Neuron (in vitro differentiated cells): Measurements from ENCODE around the gene PRRG1.
"Not testable (repeated sequence)": the region's sequence is repeated elsewhere in the genome, so short reads cannot be mapped to it uniquely, and the experiment has no call there.

Experiments used
- H2AFZ ChIP-seq: one replicate; pipeline ENCODE4 v1.6.1; 2013; ENCODE audit warnings: low read depth, mild to moderate bottlenecking, inconsistent platforms, low read length, moderate library complexity
- H3K27me3 ChIP-seq: one replicate; pipeline ENCODE4 v1.6.1; 2013; ENCODE audit warnings: low read length; ENCODE audit not compliant: insufficient read depth
- H3K36me3 ChIP-seq: one replicate; pipeline ENCODE4 v1.6.1; 2013; ENCODE audit warnings: low read length; ENCODE audit not compliant: insufficient read depth
- H3K4me1 ChIP-seq: one replicate; pipeline ENCODE4 v1.6.1; 2013; ENCODE audit warnings: low read length; ENCODE audit not compliant: insufficient read depth
- H3K4me3 ChIP-seq: 2 replicates; pipeline ENCODE4 v1.5.1; 2013; ENCODE audit warnings: mild to moderate bottlenecking, low read length, moderate library complexity
- H3K9me3 ChIP-seq: one replicate; pipeline ENCODE4 v1.6.1; 2013; ENCODE audit warnings: low read length

The PRRG1 gene

GRCh38 chrX:37454537-37455285 is 105.5 kb downstream of the PRRG1 start:
- no peaks in the 10 kb centered on the region for H3K9me3 ChIP-seq
- H3K4me3 ChIP-seq, result no peak overlapping the region
- H2AFZ ChIP-seq, result no peak overlapping the region
- no peaks in the 10 kb centered on the region for H3K27me3 ChIP-seq
- no peaks in the 10 kb centered on the region for H3K4me1 ChIP-seq
- H3K36me3 ChIP-seq, result no peaks in the 10 kb centered on the region

- H3K9me3 ChIP-seq, result no peaks in the 10 kb centered on the region
- no peak overlapping the region for H3K4me3 ChIP-seq
- H3K4me1 ChIP-seq, result no peaks in the 10 kb centered on the region
- no peak overlapping the region for H2AFZ ChIP-seq
- H3K36me3 ChIP-seq, result no peaks in the 10 kb centered on the region
- H3K27me3 ChIP-seq, result no peaks in the 10 kb centered on the region
Observed at GRCh38 chrX:37455381-37455780, 106.2 kb downstream of the PRRG1 start.

GRCh38 chrX:37460285-37460684 is 111.1 kb downstream of the PRRG1 start:
- H3K36me3 ChIP-seq, H3K27me3 ChIP-seq, H3K4me1 ChIP-seq, H3K9me3 ChIP-seq, H2AFZ ChIP-seq, H3K4me3 ChIP-seq: not testable (repeated sequence)

GRCh38 chrX:37462346-37462745 is 113.2 kb downstream of the PRRG1 start:
- no peaks in the 10 kb centered on the region for H3K9me3 ChIP-seq
- H2AFZ ChIP-seq, result no peak overlapping the region
- no peaks in the 10 kb centered on the region for H3K27me3 ChIP-seq
- no peak overlapping the region for H3K4me3 ChIP-seq
- no peaks in the 10 kb centered on the region for H3K36me3 ChIP-seq
- no peaks in the 10 kb centered on the region for H3K4me1 ChIP-seq

- no peaks in the 10 kb centered on the region for H3K27me3 ChIP-seq
- no peaks in the 10 kb centered on the region for H3K4me1 ChIP-seq
- no peaks in the 10 kb centered on the region for H3K9me3 ChIP-seq
- H2AFZ ChIP-seq, result no peak overlapping the region
- no peaks in the 10 kb centered on the region for H3K36me3 ChIP-seq
- no peak overlapping the region for H3K4me3 ChIP-seq
Observed at GRCh38 chrX:37468124-37468739, 119.1 kb downstream of the PRRG1 start.

- Histone ChIP-seq H3K4me1 (no peaks in the 10 kb centered on the region), H2AFZ (no peak overlapping the region), H3K27me3 (no peaks in the 10 kb centered on the region), H3K9me3 (no peaks in the 10 kb centered on the region), H3K4me3 (no peak overlapping the region), H3K36me3 (no peaks in the 10 kb centered on the region)
Observed at GRCh38 chrX:37470711-37471110, 121.5 kb downstream of the PRRG1 start.

GRCh38 chrX:37472836-37473235 is 123.7 kb downstream of the PRRG1 start:
- no peak overlapping the region for H3K4me3 ChIP-seq
- H3K9me3 ChIP-seq, result no peaks in the 10 kb centered on the region
- H3K4me1 ChIP-seq, result no peaks in the 10 kb centered on the region
- H2AFZ ChIP-seq, result no peak overlapping the region
- H3K27me3 ChIP-seq, result no peaks in the 10 kb centered on the region
- no peaks in the 10 kb centered on the region for H3K36me3 ChIP-seq

GRCh38 chrX:37474478-37474877 is 125.3 kb downstream of the PRRG1 start:
- H2AFZ ChIP-seq, result no peak overlapping the region
- H3K9me3 ChIP-seq, result no peaks in the 10 kb centered on the region
- H3K36me3 ChIP-seq, result no peaks in the 10 kb centered on the region
- H3K4me3 ChIP-seq, result no peak overlapping the region
- no peaks in the 10 kb centered on the region for H3K27me3 ChIP-seq
- no peaks in the 10 kb centered on the region for H3K4me1 ChIP-seq

- no peak overlapping the region for H2AFZ ChIP-seq
- no peaks in the 10 kb centered on the region for H3K27me3 ChIP-seq
- no peaks in the 10 kb centered on the region for H3K36me3 ChIP-seq
- no peak overlapping the region for H3K4me3 ChIP-seq
- no peaks in the 10 kb centered on the region for H3K4me1 ChIP-seq
- no peaks in the 10 kb centered on the region for H3K9me3 ChIP-seq
Observed at GRCh38 chrX:37476571-37477170, 127.5 kb downstream of the PRRG1 start.

- not testable (repeated sequence) for H3K27me3 ChIP-seq, H3K4me3 ChIP-seq, H3K36me3 ChIP-seq, H3K4me1 ChIP-seq, H3K9me3 ChIP-seq, H2AFZ ChIP-seq
Observed at GRCh38 chrX:37484335-37484734, 135.2 kb downstream of the PRRG1 start.

GRCh38 chrX:37485429-37485828 is 136.3 kb downstream of the PRRG1 start:
- Histone ChIP-seq H3K4me1 (no peaks in the 10 kb centered on the region), H3K4me3 (no peak overlapping the region), H3K9me3 (no peaks in the 10 kb centered on the region), H3K27me3 (no peaks in the 10 kb centered on the region), H3K36me3 (no peaks in the 10 kb centered on the region), H2AFZ (no peak overlapping the region)

- H3K9me3 ChIP-seq, result no peaks in the 10 kb centered on the region
- no peak overlapping the region for H3K4me3 ChIP-seq
- H3K27me3 ChIP-seq, result no peaks in the 10 kb centered on the region
- H3K36me3 ChIP-seq, result no peaks in the 10 kb centered on the region
- no peak overlapping the region for H2AFZ ChIP-seq
- H3K4me1 ChIP-seq, result no peaks in the 10 kb centered on the region
Observed at GRCh38 chrX:37487271-37487670, 138.1 kb downstream of the PRRG1 start.

- Histone ChIP-seq H3K36me3 (no peaks in the 10 kb centered on the region), H3K4me1 (no peaks in the 10 kb centered on the region), H3K27me3 (no peaks in the 10 kb centered on the region), H3K9me3 (no peaks in the 10 kb centered on the region), H3K4me3 (no peak overlapping the region), H2AFZ (no peak overlapping the region)
Observed at GRCh38 chrX:37488323-37488722, 139.2 kb downstream of the PRRG1 start.
